HL-60 (cell line): Measurements from ENCODE around the gene FLNC.

Source experiments
- POLR2AphosphoS5 ChIP-seq: IDR thresholded peaks from 2 replicates; pipeline ENCODE4 v1.6.1; 2012; ENCODE audit warnings: low read depth
- REST ChIP-seq: IDR thresholded peaks from 2 replicates; pipeline ENCODE4 v1.6.1; 2012; ENCODE audit warnings: low read depth; ENCODE audit not compliant: insufficient replicate concordance
- SPI1 ChIP-seq: IDR thresholded peaks from 2 replicates; pipeline ENCODE4 v1.6.1; 2012; ENCODE audit warnings: low read depth, mild to moderate bottlenecking, borderline replicate concordance
- TF ChIP-seq, protein P1 (sequence below): IDR thresholded peaks from one replicate; pipeline ENCODE4 v1.5.1; 2011; ENCODE audit warnings: low read length, control low read depth, inconsistent platforms; ENCODE audit not compliant: insufficient read depth

- TF ChIP-seq REST (no peak), POLR2AphosphoS5 (no peak), SPI1 (no peak)
- TF ChIP-seq, protein P1, sequence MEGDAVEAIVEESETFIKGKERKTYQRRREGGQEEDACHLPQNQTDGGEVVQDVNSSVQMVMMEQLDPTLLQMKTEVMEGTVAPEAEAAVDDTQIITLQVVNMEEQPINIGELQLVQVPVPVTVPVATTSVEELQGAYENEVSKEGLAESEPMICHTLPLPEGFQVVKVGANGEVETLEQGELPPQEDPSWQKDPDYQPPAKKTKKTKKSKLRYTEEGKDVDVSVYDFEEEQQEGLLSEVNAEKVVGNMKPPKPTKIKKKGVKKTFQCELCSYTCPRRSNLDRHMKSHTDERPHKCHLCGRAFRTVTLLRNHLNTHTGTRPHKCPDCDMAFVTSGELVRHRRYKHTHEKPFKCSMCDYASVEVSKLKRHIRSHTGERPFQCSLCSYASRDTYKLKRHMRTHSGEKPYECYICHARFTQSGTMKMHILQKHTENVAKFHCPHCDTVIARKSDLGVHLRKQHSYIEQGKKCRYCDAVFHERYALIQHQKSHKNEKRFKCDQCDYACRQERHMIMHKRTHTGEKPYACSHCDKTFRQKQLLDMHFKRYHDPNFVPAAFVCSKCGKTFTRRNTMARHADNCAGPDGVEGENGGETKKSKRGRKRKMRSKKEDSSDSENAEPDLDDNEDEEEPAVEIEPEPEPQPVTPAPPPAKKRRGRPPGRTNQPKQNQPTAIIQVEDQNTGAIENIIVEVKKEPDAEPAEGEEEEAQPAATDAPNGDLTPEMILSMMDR, result no peak
These were observed 20.8 kb upstream of the FLNC start for GRCh38 chr7:128809363-128809762.
